ENCODE data around the gene KCNJ10.

The KCNJ10 gene

DNA sequence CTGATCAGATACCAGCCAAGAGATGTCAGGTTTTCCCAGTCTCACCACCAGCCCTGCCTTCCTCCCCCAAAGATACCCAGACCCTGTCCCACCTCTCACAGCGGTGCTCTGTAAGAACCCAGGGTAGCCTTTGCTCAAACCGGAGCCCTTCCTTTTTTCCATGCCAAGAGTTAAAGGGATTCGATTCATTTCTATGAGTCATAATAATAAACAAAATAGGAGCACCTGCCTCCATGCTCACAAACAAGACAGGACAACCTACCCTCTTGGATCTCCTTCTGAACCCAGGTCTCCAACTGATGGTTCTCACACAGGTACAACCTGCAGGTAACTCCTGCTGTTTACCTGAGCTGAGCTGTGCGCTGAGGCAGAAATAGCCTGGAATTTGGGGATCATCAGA lies 39.7 kb upstream of the KCNJ10 start:
- Histone ChIP-seq H3K27ac (ENCODE audit: low read length) (no peak overlapping the region), H3K27me3 (ENCODE audit: insufficient read depth, low read length, poor library complexity) (peaks cover 6% of the 10 kb centered on the region), H3K79me2 (ENCODE audit: insufficient read depth, low read length) (no peaks in the 10 kb centered on the region), H4K20me1 (ENCODE audit: insufficient read depth, low read length) (no peaks in the 10 kb centered on the region), H3K36me3 (ENCODE audit: insufficient read depth, low read length) (no peaks in the 10 kb centered on the region), H2AFZ (ENCODE audit: low read depth, low read length) (no peak overlapping the region), H3K9ac (ENCODE audit: low read depth, low read length) (no peak overlapping the region), H3K4me3 (ENCODE audit: low read depth in 1 of 2, low read length in 2 of 2) (no peak overlapping the region), H3K4me1 (ENCODE audit: insufficient read depth, low read length) (no peaks in the 10 kb centered on the region), H3K9me3 (ENCODE audit: insufficient read depth, low read length, severe bottlenecking) (no peaks in the 10 kb centered on the region), H3K4me2 (ENCODE audit: insufficient read depth, low read length) (no peak overlapping the region)
- no peak for DNase-seq
- no peak for ATAC-seq (ENCODE audit: insufficient read depth, low read depth)
- TF ChIP-seq EZH2 (IDR thresholded peaks at IDR 0.05; ENCODE audit: borderline replicate concordance, low read depth, low read length, severe bottlenecking), result no peak
- TF ChIP-seq, protein P1, sequence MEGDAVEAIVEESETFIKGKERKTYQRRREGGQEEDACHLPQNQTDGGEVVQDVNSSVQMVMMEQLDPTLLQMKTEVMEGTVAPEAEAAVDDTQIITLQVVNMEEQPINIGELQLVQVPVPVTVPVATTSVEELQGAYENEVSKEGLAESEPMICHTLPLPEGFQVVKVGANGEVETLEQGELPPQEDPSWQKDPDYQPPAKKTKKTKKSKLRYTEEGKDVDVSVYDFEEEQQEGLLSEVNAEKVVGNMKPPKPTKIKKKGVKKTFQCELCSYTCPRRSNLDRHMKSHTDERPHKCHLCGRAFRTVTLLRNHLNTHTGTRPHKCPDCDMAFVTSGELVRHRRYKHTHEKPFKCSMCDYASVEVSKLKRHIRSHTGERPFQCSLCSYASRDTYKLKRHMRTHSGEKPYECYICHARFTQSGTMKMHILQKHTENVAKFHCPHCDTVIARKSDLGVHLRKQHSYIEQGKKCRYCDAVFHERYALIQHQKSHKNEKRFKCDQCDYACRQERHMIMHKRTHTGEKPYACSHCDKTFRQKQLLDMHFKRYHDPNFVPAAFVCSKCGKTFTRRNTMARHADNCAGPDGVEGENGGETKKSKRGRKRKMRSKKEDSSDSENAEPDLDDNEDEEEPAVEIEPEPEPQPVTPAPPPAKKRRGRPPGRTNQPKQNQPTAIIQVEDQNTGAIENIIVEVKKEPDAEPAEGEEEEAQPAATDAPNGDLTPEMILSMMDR (IDR thresholded peaks at IDR 0.05; ENCODE audit: borderline replicate concordance, extremely low read depth, low read length, poor library complexity, severe bottlenecking), result no peak

DNA sequence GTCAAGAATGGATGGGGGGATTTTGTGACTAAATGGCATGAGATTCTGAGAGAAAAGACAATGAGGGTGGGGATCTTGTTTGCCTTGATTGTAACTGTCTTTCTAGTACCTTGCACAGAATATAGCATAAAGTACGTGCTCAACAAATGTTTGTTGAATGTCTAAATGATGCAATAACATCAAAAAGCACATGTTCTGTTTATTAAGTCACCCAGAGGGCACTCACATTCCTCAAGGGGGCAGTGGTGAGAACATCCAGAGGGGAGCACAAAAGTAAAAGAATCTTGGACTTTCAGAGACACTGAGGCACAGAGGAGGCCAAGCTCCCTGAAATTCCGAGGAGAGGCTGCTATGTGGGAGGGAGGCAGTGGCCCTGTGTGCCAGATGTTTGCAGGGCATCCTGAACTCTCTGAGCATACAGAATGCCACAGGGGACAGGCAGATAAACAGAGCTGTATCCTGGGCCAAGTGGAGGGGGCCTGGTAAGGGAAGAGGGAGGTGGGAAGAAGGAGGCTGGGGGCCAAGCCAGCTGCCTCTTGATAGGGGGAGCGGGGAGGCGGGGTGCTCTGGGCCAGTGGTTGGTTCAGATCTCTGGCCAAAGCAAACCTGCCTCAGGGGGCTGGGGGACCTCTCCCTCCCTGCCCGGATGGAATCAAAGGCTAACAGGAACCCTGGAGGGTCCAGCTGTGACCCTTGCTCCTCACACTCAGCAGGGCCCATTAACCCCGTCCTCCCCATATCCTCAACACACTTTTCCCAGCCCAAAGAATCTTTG lies 39.1 kb upstream of the KCNJ10 start:
- H3K4me3 ChIP-seq (ENCODE audit: low read depth in 1 of 2, low read length in 2 of 2), result no peak overlapping the region
- H3K27ac ChIP-seq (ENCODE audit: low read length), result no peak overlapping the region
- H3K9me3 ChIP-seq (ENCODE audit: insufficient read depth, low read length, severe bottlenecking), result no peaks in the 10 kb centered on the region
- H3K9ac ChIP-seq (ENCODE audit: low read depth, low read length), result no peak overlapping the region
- H3K36me3 ChIP-seq (ENCODE audit: insufficient read depth, low read length), result no peaks in the 10 kb centered on the region
- H3K4me2 ChIP-seq (ENCODE audit: insufficient read depth, low read length), result no peak overlapping the region
- H3K27me3 ChIP-seq (ENCODE audit: insufficient read depth, low read length, poor library complexity), result no peaks in the 10 kb centered on the region
- H2AFZ ChIP-seq (ENCODE audit: low read depth, low read length), result peak overlapping the region; percentile 32; the same call in 1 of the 2 replicates
- DNase-seq (peak; percentile 52), ATAC-seq (ENCODE audit: insufficient read depth, low read depth) (peak; percentile 64; the same call in 1 of the 3 replicates)
- TF ChIP-seq, protein P1 (IDR thresholded peaks at IDR 0.05; ENCODE audit: borderline replicate concordance, extremely low read depth, low read length, poor library complexity, severe bottlenecking), result peak; percentile 63
- TF ChIP-seq EZH2 (IDR thresholded peaks at IDR 0.05; ENCODE audit: borderline replicate concordance, low read depth, low read length, severe bottlenecking), result no peak
- H3K79me2 ChIP-seq (ENCODE audit: insufficient read depth, low read length), result no peaks in the 10 kb centered on the region
- no peaks in the 10 kb centered on the region for H3K4me1 ChIP-seq (ENCODE audit: insufficient read depth, low read length)
- H4K20me1 ChIP-seq (ENCODE audit: insufficient read depth, low read length), result no peaks in the 10 kb centered on the region

DNA sequence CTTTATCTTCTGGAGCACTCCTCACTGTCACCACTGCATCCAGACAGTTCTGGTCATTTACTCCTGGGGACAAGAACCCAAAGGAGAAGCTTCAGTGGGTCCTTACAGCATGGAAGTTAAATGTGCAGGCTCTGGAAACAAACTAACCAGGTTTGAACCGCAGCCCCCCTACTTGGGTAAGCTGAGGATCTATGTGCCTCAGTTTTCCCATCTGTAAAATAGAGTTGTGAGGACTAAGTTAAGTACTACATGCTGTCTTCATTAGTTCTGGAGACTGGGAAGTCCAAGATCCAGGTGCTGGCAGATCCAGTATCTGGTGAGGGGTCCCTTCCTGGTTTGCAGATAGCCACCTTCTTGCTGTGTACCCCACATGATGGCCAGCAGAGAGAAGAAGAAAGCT lies 37.6 kb upstream of the KCNJ10 start:
- Histone ChIP-seq H2AFZ (ENCODE audit: low read depth, low read length) (no peak overlapping the region), H3K4me1 (ENCODE audit: insufficient read depth, low read length) (no peaks in the 10 kb centered on the region), H3K4me3 (ENCODE audit: low read depth in 1 of 2, low read length in 2 of 2) (no peak overlapping the region), H3K36me3 (ENCODE audit: insufficient read depth, low read length) (no peaks in the 10 kb centered on the region), H3K9ac (ENCODE audit: low read depth, low read length) (no peak overlapping the region), H3K79me2 (ENCODE audit: insufficient read depth, low read length) (no peaks in the 10 kb centered on the region), H3K27me3 (ENCODE audit: insufficient read depth, low read length, poor library complexity) (no peaks in the 10 kb centered on the region), H3K9me3 (ENCODE audit: insufficient read depth, low read length, severe bottlenecking) (no peaks in the 10 kb centered on the region), H4K20me1 (ENCODE audit: insufficient read depth, low read length) (no peaks in the 10 kb centered on the region), H3K4me2 (ENCODE audit: insufficient read depth, low read length) (no peak overlapping the region), H3K27ac (ENCODE audit: low read length) (no peak overlapping the region)
- ATAC-seq (ENCODE audit: insufficient read depth, low read depth) (no peak), DNase-seq (no peak)
- no peak for TF ChIP-seq EZH2 (IDR thresholded peaks at IDR 0.05; ENCODE audit: borderline replicate concordance, low read depth, low read length, severe bottlenecking)
- TF ChIP-seq, protein P1 (IDR thresholded peaks at IDR 0.05; ENCODE audit: borderline replicate concordance, extremely low read depth, low read length, poor library complexity, severe bottlenecking), result no peak
